NCI-H1417 treated with DMSO at 0.1 percent for 48 hours (cell line): ENCODE measurements around the gene FRMPD1.

Experiments
- DNase-seq: peaks from one replicate; lab custom pipeline; 2025; lab: John Stamatoyannopoulos, UW

Gene FRMPD1

GRCh38 chr9:37682951-37683350 is 32.2 kb downstream of the FRMPD1 start:
- no peak for DNase-seq

- DNase-seq: no peak
These were observed 33.0 kb downstream of the FRMPD1 start for GRCh38 chr9:37683531-37684371.

GRCh38 chr9:37692622-37693221 is 42.0 kb downstream of the FRMPD1 start:
- no peak for DNase-seq

- no peak for DNase-seq
These were observed 42.5 kb downstream of the FRMPD1 start for GRCh38 chr9:37693260-37693659.

GRCh38 chr9:37694355-37694754 is 43.6 kb downstream of the FRMPD1 start:
- no peak for DNase-seq

GRCh38 chr9:37696528-37696927 is 45.8 kb downstream of the FRMPD1 start:
- no peak for DNase-seq

GRCh38 chr9:37700131-37700530 is 49.4 kb downstream of the FRMPD1 start:
- no peak for DNase-seq

- DNase-seq: no peak
These were observed 50.1 kb downstream of the FRMPD1 start for GRCh38 chr9:37700900-37701299.

- DNase-seq: no peak
These were observed 55.0 kb downstream of the FRMPD1 start for GRCh38 chr9:37705787-37706186.

GRCh38 chr9:37706290-37706689 is 55.5 kb downstream of the FRMPD1 start:
- no peak for DNase-seq

- DNase-seq: no peak
These were observed 57.0 kb downstream of the FRMPD1 start for GRCh38 chr9:37707748-37708147.

- no peak for DNase-seq
These were observed 59.3 kb downstream of the FRMPD1 start for GRCh38 chr9:37710046-37710445.

- DNase-seq: no peak
These were observed 64.5 kb downstream of the FRMPD1 start for GRCh38 chr9:37715260-37715659.

- no peak for DNase-seq
These were observed 65.3 kb downstream of the FRMPD1 start for GRCh38 chr9:37715991-37716505.

GRCh38 chr9:37719526-37719925 is 68.8 kb downstream of the FRMPD1 start:
- no peak for DNase-seq

GRCh38 chr9:37727013-37727412 is 76.3 kb downstream of the FRMPD1 start:
- no peak for DNase-seq

GRCh38 chr9:37729499-37729898 is 78.7 kb downstream of the FRMPD1 start:
- DNase-seq: no peak

- DNase-seq: no peak
These were observed 79.5 kb downstream of the FRMPD1 start for GRCh38 chr9:37730256-37730655.

- DNase-seq: no peak
These were observed 80.1 kb downstream of the FRMPD1 start for GRCh38 chr9:37730839-37731238.

- DNase-seq: no peak
These were observed 81.5 kb downstream of the FRMPD1 start for GRCh38 chr9:37732086-37732741.

- DNase-seq: no peak
These were observed 82.2 kb downstream of the FRMPD1 start for GRCh38 chr9:37732952-37733351.

- no peak for DNase-seq
These were observed 88.5 kb downstream of the FRMPD1 start for GRCh38 chr9:37739222-37739621.

- no peak for DNase-seq
These were observed 89.4 kb downstream of the FRMPD1 start for GRCh38 chr9:37740128-37740527.
